ENCODE data around the gene PZP.
"Not testable (repeated sequence)": the region's sequence is repeated elsewhere in the genome, so short reads cannot be mapped to it uniquely, and the experiment has no call there.

Gene PZP

GRCh38 chr12:9235519-9235918 lies 27.3 kb upstream of the PZP start:
- Mint-ChIP-seq H3K9me3 (no peaks in the 10 kb centered on the region), H3K27me3 (peaks cover 23% of the 10 kb centered on the region), H3K4me3 (no peak overlapping the region), H3K36me3 (ENCODE audit: low read depth) (peaks cover 6% of the 10 kb centered on the region), H3K27ac (no peak overlapping the region), H3K4me1 (ENCODE audit: low read depth) (peaks cover 6% of the 10 kb centered on the region)
- intact Hi-C loops (cut with micrococcal nuclease): loop anchor here (10.0 kb wide), 1 partner anchor 161 kb away; no protein-coding TSS in a partner anchor

GRCh38 chr12:9227950-9228349 lies 19.8 kb upstream of the PZP start:
- Mint-ChIP-seq H3K9me3 (no peaks in the 10 kb centered on the region), H3K4me3 (no peak overlapping the region), H3K27ac (no peak overlapping the region), H3K4me1 (ENCODE audit: low read depth) (no peaks in the 10 kb centered on the region), H3K36me3 (ENCODE audit: low read depth) (no peaks in the 10 kb centered on the region), H3K27me3 (peaks cover 10% of the 10 kb centered on the region)
- intact Hi-C loops (cut with micrococcal nuclease): no loop called here

GRCh38 chr12:9223830-9224229 lies 15.6 kb upstream of the PZP start:
- H3K36me3 Mint-ChIP-seq (ENCODE audit: low read depth): no peaks in the 10 kb centered on the region
- intact Hi-C loops (cut with micrococcal nuclease): no loop called here
- H3K4me3 Mint-ChIP-seq: no peak overlapping the region
- no peaks in the 10 kb centered on the region for H3K4me1 Mint-ChIP-seq (ENCODE audit: low read depth)
- no peaks in the 10 kb centered on the region for H3K9me3 Mint-ChIP-seq
- peaks cover 6% of the 10 kb centered on the region for H3K27me3 Mint-ChIP-seq
- H3K27ac Mint-ChIP-seq: no peak overlapping the region

- Mint-ChIP-seq H3K4me1 (ENCODE audit: low read depth) (no peaks in the 10 kb centered on the region), H3K9me3 (no peaks in the 10 kb centered on the region), H3K4me3 (no peak overlapping the region), H3K27me3 (peaks cover 2% of the 10 kb centered on the region), H3K36me3 (ENCODE audit: low read depth) (no peaks in the 10 kb centered on the region), H3K27ac (no peak overlapping the region)
- intact Hi-C loops (cut with micrococcal nuclease): no loop called here
These were observed 13.3 kb upstream of the PZP start for GRCh38 chr12:9221483-9221882.

- H3K27ac Mint-ChIP-seq; H3K4me1 Mint-ChIP-seq (ENCODE audit: low read depth); intact Hi-C loops (cut with micrococcal nuclease); H3K27me3 Mint-ChIP-seq; H3K9me3 Mint-ChIP-seq; H3K36me3 Mint-ChIP-seq (ENCODE audit: low read depth); H3K4me3 Mint-ChIP-seq: not testable (repeated sequence)
These were observed 12.8 kb upstream of the PZP start for GRCh38 chr12:9221011-9221410.

GRCh38 chr12:9214534-9214933 lies 6.3 kb upstream of the PZP start:
- Mint-ChIP-seq H3K27me3 (no peaks in the 10 kb centered on the region), H3K36me3 (ENCODE audit: low read depth) (no peaks in the 10 kb centered on the region), H3K27ac (no peak overlapping the region)

GRCh38 chr12:9211687-9212086 lies 3.5 kb upstream of the PZP start:
- intact Hi-C loops (cut with micrococcal nuclease): no loop called here
- no peak overlapping the region for H3K27ac Mint-ChIP-seq

More at GRCh38 chr12:9214534-9214933, 6.3 kb upstream of the PZP start:
- peaks cover 9% of the 10 kb centered on the region for H3K9me3 Mint-ChIP-seq
- no peaks in the 10 kb centered on the region for H3K4me1 Mint-ChIP-seq (ENCODE audit: low read depth)
- no peak overlapping the region for H3K4me3 Mint-ChIP-seq
- intact Hi-C loops (cut with micrococcal nuclease): no loop called here

GRCh38 chr12:9204380-9204779 lies 3.8 kb downstream of the PZP start:
- Mint-ChIP-seq H3K4me1 (ENCODE audit: low read depth) (no peaks in the 10 kb centered on the region), H3K27me3 (peaks cover 2% of the 10 kb centered on the region), H3K4me3 (no peak overlapping the region), H3K36me3 (ENCODE audit: low read depth) (no peaks in the 10 kb centered on the region), H3K9me3 (no peaks in the 10 kb centered on the region), H3K27ac (no peak overlapping the region)
- intact Hi-C loops (cut with micrococcal nuclease): no loop called here

More at GRCh38 chr12:9211687-9212086, 3.5 kb upstream of the PZP start:
- Mint-ChIP-seq H3K36me3 (ENCODE audit: low read depth) (no peaks in the 10 kb centered on the region), H3K9me3 (peaks cover 9% of the 10 kb centered on the region), H3K27me3 (no peaks in the 10 kb centered on the region), H3K4me1 (ENCODE audit: low read depth) (no peaks in the 10 kb centered on the region), H3K4me3 (no peak overlapping the region)

- H3K9me3 Mint-ChIP-seq: no peaks in the 10 kb centered on the region
- no peak overlapping the region for H3K27ac Mint-ChIP-seq
- H3K4me1 Mint-ChIP-seq (ENCODE audit: low read depth): no peaks in the 10 kb centered on the region
- no peaks in the 10 kb centered on the region for H3K36me3 Mint-ChIP-seq (ENCODE audit: low read depth)
- no peak overlapping the region for H3K4me3 Mint-ChIP-seq
- intact Hi-C loops (cut with micrococcal nuclease): no loop called here
- H3K27me3 Mint-ChIP-seq: peaks cover 2% of the 10 kb centered on the region
These were observed 10.2 kb downstream of the PZP start for GRCh38 chr12:9198012-9198411.

- H3K9me3 Mint-ChIP-seq: no peaks in the 10 kb centered on the region
- no peak overlapping the region for H3K27ac Mint-ChIP-seq
- H3K27me3 Mint-ChIP-seq: peaks cover 5% of the 10 kb centered on the region
- H3K4me3 Mint-ChIP-seq: no peak overlapping the region
- intact Hi-C loops (cut with micrococcal nuclease): no loop called here
- no peaks in the 10 kb centered on the region for H3K36me3 Mint-ChIP-seq (ENCODE audit: low read depth)
- no peaks in the 10 kb centered on the region for H3K4me1 Mint-ChIP-seq (ENCODE audit: low read depth)
These were observed 23.9 kb downstream of the PZP start for GRCh38 chr12:9184276-9184675.

- intact Hi-C loops (cut with micrococcal nuclease): no loop called here
- no peaks in the 10 kb centered on the region for H3K9me3 Mint-ChIP-seq
- H3K4me1 Mint-ChIP-seq (ENCODE audit: low read depth): no peaks in the 10 kb centered on the region
- no peaks in the 10 kb centered on the region for H3K36me3 Mint-ChIP-seq (ENCODE audit: low read depth)
- H3K27me3 Mint-ChIP-seq: peaks cover 2% of the 10 kb centered on the region
- H3K4me3 Mint-ChIP-seq: no peak overlapping the region
- H3K27ac Mint-ChIP-seq: no peak overlapping the region
These were observed 27.4 kb downstream of the PZP start for GRCh38 chr12:9180810-9181209.

- H3K4me3 Mint-ChIP-seq: no peak overlapping the region
- intact Hi-C loops (cut with micrococcal nuclease): no loop called here
These were observed 28.4 kb downstream of the PZP start for GRCh38 chr12:9179781-9180180.

GRCh38 chr12:9169979-9170634 lies 38.1 kb downstream of the PZP start:
- Mint-ChIP-seq H3K4me1 (ENCODE audit: low read depth) (no peaks in the 10 kb centered on the region), H3K27me3 (peaks cover 11% of the 10 kb centered on the region), H3K9me3 (no peaks in the 10 kb centered on the region), H3K27ac (no peak overlapping the region), H3K36me3 (ENCODE audit: low read depth) (no peaks in the 10 kb centered on the region), H3K4me3 (no peak overlapping the region)
- intact Hi-C loops (cut with micrococcal nuclease): no loop called here

More at GRCh38 chr12:9179781-9180180, 28.4 kb downstream of the PZP start:
- Mint-ChIP-seq H3K27ac (no peak overlapping the region), H3K9me3 (no peaks in the 10 kb centered on the region), H3K36me3 (ENCODE audit: low read depth) (no peaks in the 10 kb centered on the region), H3K4me1 (ENCODE audit: low read depth) (no peaks in the 10 kb centered on the region), H3K27me3 (peaks cover 2% of the 10 kb centered on the region)

GRCh38 chr12:9167345-9167744 lies 40.9 kb downstream of the PZP start:
- intact Hi-C loops (cut with micrococcal nuclease); H3K27ac Mint-ChIP-seq; H3K4me3 Mint-ChIP-seq; H3K9me3 Mint-ChIP-seq; H3K36me3 Mint-ChIP-seq (ENCODE audit: low read depth); H3K4me1 Mint-ChIP-seq (ENCODE audit: low read depth): not testable (repeated sequence)
- peaks cover 12% of the 10 kb centered on the region for H3K27me3 Mint-ChIP-seq

GRCh38 chr12:9163392-9163791 lies 44.8 kb downstream of the PZP start:
- no peak overlapping the region for H3K27ac Mint-ChIP-seq
- intact Hi-C loops (cut with micrococcal nuclease): no loop called here
- no peaks in the 10 kb centered on the region for H3K36me3 Mint-ChIP-seq (ENCODE audit: low read depth)
- no peaks in the 10 kb centered on the region for H3K4me1 Mint-ChIP-seq (ENCODE audit: low read depth)
- no peak overlapping the region for H3K4me3 Mint-ChIP-seq
- peaks cover 15% of the 10 kb centered on the region for H3K27me3 Mint-ChIP-seq
- H3K9me3 Mint-ChIP-seq: no peaks in the 10 kb centered on the region

All from dendritic cell treated with granulocyte-macrophage colony-stimulating factor and Interleukin-4, amounts not matched to agents 40 ng/mL and 50 ng/mL, for 4 days (primary cell).